Hepatocyte (in vitro differentiated cells): ENCODE results near the gene WDR55. TPM values are rescaled to one million over a fixed set of nuclear protein-coding genes. Genes with fewer than 3 reads are reported as not detected.
"Not testable (repeated sequence)": the region's sequence is repeated elsewhere in the genome, so short reads cannot be mapped to it uniquely, and the experiment has no call there.

Experiments used
- DNase-seq: peaks from one replicate; pipeline ENCODE4 v3.0.0-alpha.2; 2016; ENCODE audit warnings: low spot score
- H2AFZ ChIP-seq: fragments of 200-600 bp; sonication (generic); 2 replicates; pipeline ENCODE4 v1.6.0; 2016; ENCODE audit warnings: antibody characterized with exemption, mild to moderate bottlenecking
- H3K27ac ChIP-seq: fragments of 200-600 bp; sonication (generic); 2 replicates; pipeline ENCODE4 v1.5.1; 2016; ENCODE audit warnings: mild to moderate bottlenecking
- H3K27me3 ChIP-seq: fragments of 200-600 bp; sonication (generic); 2 replicates; pipeline ENCODE4 v1.6.1; 2016
- H3K36me3 ChIP-seq: fragments of 200-600 bp; sonication (generic); replicated peaks from 2 replicates; pipeline ENCODE4 v1.5.1; 2016; ENCODE audit warnings: low read depth; ENCODE audit not compliant: insufficient read depth
- H3K4me1 ChIP-seq: fragments of 200-600 bp; sonication (generic); 2 replicates; pipeline ENCODE4 v1.5.1; 2016; ENCODE audit warnings: mild to moderate bottlenecking, moderate library complexity; ENCODE audit not compliant: insufficient read depth
- H3K4me2 ChIP-seq: fragments of 200-600 bp; sonication (generic); 2 replicates; pipeline ENCODE4 v1.6.0; 2016
- H3K4me3 ChIP-seq: fragments of 200-600 bp; sonication (generic); 2 replicates; pipeline ENCODE4 v1.5.1; 2016; ENCODE audit warnings: mild to moderate bottlenecking
- H3K79me2 ChIP-seq: fragments of 200-600 bp; sonication (generic); 2 replicates; pipeline ENCODE4 v1.6.0; 2017; ENCODE audit warnings: mild to moderate bottlenecking
- H3K9me2 ChIP-seq: fragments of 200-600 bp; sonication (generic); replicated peaks from 2 replicates; pipeline ENCODE4 v1.6.0; 2017; ENCODE audit warnings: mild to moderate bottlenecking; ENCODE audit not compliant: insufficient read depth
- H3K9me3 ChIP-seq: fragments of 200-600 bp; sonication (generic); 2 replicates; pipeline ENCODE4 v1.5.1; 2016; ENCODE audit warnings: low read depth, mild to moderate bottlenecking
- H4K20me1 ChIP-seq: fragments of 200-600 bp; sonication (generic); 2 replicates; pipeline ENCODE4 v1.6.0; 2016; ENCODE audit warnings: mild to moderate bottlenecking; ENCODE audit not compliant: insufficient read depth, poor library complexity, severe bottlenecking
- EZH2 ChIP-seq: fragments of 200-600 bp; sonication (generic); IDR thresholded peaks from 2 replicates; pipeline ENCODE4 v1.6.1; 2016; ENCODE audit warnings: antibody characterized with exemption, mild to moderate bottlenecking, borderline replicate concordance
- EZH2phosphoT487 ChIP-seq: fragments of 200-600 bp; sonication (generic); IDR thresholded peaks from one replicate; pipeline ENCODE4 v1.6.1; 2018; ENCODE audit warnings: antibody characterized with exemption, mild to moderate bottlenecking, low read depth, moderate library complexity; ENCODE audit not compliant: unreplicated experiment, severe bottlenecking
- WGBS: methylation state at CpG from one replicate; pipeline ENCODE4 v1.1.6; 2016; ENCODE audit warnings: low lambda C conversion rate; ENCODE audit errors: missing lambda C conversion rate; 5-methylcytosine and 5-hydroxymethylcytosine counted together
- polyA plus RNA-seq: library from polyadenylated mRNA; unstranded; fragments of >200 nt; fragmentation: Nextera tagmentation; extraction: Ambion mirVana; gene quantifications from 2 replicates; pipeline ENCODE4 v1.2.1, GENCODE V29; 2016
- total RNA-seq: library from RNA; depleted of rRNA; stranded (reverse); fragments of >200 nt; gene quantifications from 2 replicates; pipeline ENCODE4 v1.2.3, GENCODE V29; 2014
- TF ChIP-seq, protein P1 (sequence below): fragments of 200-600 bp; sonication (generic); IDR thresholded peaks from 2 replicates; pipeline ENCODE4 v1.5.1; 2016; ENCODE audit warnings: antibody characterized with exemption, mild to moderate bottlenecking; ENCODE audit not compliant: poor library complexity

Gene WDR55
- total and polyA plus RNA-seq, 2 experiments from 2014 or later: 21.2 to 23.0 TPM

DNA sequence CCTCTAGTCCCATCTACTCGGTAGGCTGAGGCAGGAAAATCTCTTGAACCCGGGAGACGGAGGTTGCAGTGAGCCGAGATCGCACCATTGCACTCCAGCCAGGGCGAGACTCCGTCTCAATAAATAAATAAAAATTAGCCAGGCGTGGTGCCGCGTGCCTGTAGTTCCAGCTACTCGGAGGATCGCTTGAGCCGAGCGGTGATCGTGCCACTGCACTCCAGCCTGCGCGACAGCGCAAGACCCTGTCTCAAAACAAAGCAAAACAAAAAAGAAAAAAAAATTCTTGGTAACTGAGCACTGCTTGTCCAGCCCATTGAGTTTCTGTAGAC is 710 bp upstream of the WDR55 start:
- peak overlapping the region; percentile 90 for H2AFZ ChIP-seq
- peak overlapping the region; percentile 92 for H3K27ac ChIP-seq
- H4K20me1 ChIP-seq: no peaks in the 10 kb centered on the region
- no peaks in the 10 kb centered on the region for H3K9me3 ChIP-seq
- no peaks in the 10 kb centered on the region for H3K36me3 ChIP-seq
- H3K4me1 ChIP-seq: peaks cover 15% of the 10 kb centered on the region
- no peaks in the 10 kb centered on the region for H3K27me3 ChIP-seq
- H3K79me2 ChIP-seq: peaks cover 29% of the 10 kb centered on the region
- TF ChIP-seq, protein P1, sequence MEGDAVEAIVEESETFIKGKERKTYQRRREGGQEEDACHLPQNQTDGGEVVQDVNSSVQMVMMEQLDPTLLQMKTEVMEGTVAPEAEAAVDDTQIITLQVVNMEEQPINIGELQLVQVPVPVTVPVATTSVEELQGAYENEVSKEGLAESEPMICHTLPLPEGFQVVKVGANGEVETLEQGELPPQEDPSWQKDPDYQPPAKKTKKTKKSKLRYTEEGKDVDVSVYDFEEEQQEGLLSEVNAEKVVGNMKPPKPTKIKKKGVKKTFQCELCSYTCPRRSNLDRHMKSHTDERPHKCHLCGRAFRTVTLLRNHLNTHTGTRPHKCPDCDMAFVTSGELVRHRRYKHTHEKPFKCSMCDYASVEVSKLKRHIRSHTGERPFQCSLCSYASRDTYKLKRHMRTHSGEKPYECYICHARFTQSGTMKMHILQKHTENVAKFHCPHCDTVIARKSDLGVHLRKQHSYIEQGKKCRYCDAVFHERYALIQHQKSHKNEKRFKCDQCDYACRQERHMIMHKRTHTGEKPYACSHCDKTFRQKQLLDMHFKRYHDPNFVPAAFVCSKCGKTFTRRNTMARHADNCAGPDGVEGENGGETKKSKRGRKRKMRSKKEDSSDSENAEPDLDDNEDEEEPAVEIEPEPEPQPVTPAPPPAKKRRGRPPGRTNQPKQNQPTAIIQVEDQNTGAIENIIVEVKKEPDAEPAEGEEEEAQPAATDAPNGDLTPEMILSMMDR: no peak
- no peak for TF ChIP-seq EZH2
- no peak for TF ChIP-seq EZH2phosphoT487
- no peak for DNase-seq
- no peaks in the 10 kb centered on the region for H3K9me2 ChIP-seq
- peak overlapping the region; percentile 97 for H3K4me2 ChIP-seq
- H3K4me3 ChIP-seq: peak overlapping the region; percentile 95
- WGBS: 26% methylated on average over 18 of the region's 18 CpGs

DNA sequence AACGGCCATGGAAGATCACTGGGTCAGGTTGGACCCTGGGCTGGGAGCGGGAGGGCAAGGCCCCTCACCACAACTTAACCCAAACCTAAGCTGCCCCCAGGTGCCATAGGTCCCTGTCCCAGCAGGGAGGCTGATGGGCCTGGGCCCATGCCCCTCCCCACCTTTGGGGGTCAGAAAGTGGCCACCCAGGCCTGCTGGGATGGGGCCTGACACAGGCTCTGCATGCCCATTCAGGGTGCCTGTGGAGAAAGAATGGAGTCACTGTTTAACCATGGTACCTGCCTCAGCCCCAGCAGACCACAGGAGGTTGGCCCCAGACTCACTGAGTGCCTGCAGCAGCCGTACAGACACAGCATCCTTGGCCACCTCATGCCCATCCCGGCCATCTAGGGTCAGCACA is 6.3 kb downstream of the WDR55 start:
- H4K20me1 ChIP-seq, H2AFZ ChIP-seq, H3K36me3 ChIP-seq, H3K27ac ChIP-seq, H3K4me1 ChIP-seq, H3K27me3 ChIP-seq, DNase-seq, H3K4me3 ChIP-seq, H3K9me3 ChIP-seq, H3K4me2 ChIP-seq, H3K9me2 ChIP-seq: not testable (repeated sequence)
- 90% methylated on average over 2 of the region's 4 CpGs for WGBS
- H3K79me2 ChIP-seq: peaks cover 18% of the 10 kb centered on the region

DNA sequence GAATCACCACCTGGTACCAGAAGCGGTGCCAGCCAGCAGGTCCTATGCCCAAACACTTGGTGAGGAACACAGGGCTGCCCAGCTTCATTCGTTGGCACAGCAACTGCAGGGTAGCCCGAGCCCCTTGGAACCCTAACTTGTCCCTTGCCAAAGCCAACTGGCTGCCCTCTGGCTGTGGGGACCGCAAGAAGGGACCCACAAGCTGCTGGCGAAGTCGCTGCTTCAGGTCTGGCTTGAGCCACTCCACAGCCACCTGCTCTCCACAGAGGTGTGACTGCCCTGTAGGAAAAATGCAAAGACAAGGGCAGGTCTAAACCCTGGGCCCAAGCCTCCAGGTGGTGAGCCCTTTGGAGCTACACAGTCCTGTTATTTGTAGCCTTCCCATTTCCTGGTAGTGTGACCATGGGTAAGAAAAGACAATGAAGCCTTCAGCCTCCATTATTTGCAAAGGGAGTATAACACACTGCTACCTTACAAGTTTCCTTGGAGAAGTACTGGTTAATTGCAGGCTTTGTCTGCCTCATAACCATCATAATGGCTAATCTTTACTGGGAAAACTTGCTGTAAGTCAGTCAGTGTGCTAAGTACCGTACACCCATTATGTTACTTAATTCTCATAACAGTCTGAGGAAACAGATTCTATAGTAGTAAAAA is 6.9 kb downstream of the WDR55 start:
- Histone ChIP-seq H3K27ac (no peak overlapping the region), H3K27me3 (no peaks in the 10 kb centered on the region), H3K4me1 (no peaks in the 10 kb centered on the region), H3K9me3 (no peaks in the 10 kb centered on the region), H4K20me1 (no peaks in the 10 kb centered on the region), H2AFZ (no peak overlapping the region), H3K36me3 (no peaks in the 10 kb centered on the region), H3K4me2 (no peak overlapping the region), H3K9me2 (no peaks in the 10 kb centered on the region), H3K4me3 (no peak overlapping the region), H3K79me2 (peaks cover 12% of the 10 kb centered on the region)
- DNase-seq: no peak
- TF ChIP-seq EZH2 (no peak), EZH2phosphoT487 (no peak)
- TF ChIP-seq, protein P1: no peak
- WGBS: 92% methylated on average over 5 of the region's 7 CpGs

DNA sequence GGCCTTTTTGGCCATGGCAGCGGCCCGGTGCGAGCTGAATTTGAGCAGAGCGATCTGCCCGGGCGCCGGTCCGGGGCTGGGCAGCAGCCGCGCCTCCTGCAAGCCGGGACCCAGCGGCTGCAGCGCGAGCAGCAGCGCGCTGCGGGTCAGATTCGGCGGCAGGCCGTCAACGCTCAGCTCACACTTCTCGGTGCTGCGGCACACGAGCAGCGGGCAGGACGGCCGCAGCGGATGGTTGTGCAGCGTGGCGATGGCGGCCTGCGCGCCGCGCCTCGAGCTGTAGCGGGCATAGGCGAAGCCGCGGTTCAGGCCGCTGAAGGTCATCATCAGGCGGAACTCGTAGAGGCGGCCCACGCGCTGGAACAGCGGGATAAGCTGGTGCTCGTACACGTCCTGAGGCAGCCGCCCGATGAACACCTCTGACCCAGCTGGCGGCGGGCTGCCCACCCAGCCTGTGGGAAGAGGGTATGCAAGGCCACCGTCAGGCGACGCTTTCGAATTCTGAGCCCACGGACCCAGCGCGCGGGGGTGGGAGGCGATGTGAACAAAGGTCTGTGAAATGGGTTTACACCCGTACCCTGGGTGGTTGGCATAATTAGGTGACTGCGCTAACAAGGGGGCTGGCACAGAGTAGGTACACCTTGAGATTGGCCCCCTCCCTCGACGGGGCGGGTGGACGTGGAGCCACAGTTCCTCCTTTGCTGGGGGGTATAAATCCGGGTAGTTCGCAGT is 7.9 kb downstream of the WDR55 start:
- TF ChIP-seq EZH2phosphoT487 (no peak), EZH2 (no peak)
- TF ChIP-seq, protein P1: no peak
- Histone ChIP-seq H3K4me2 (no peak overlapping the region), H3K27me3 (no peaks in the 10 kb centered on the region), H4K20me1 (no peaks in the 10 kb centered on the region), H3K9me3 (no peaks in the 10 kb centered on the region), H3K9me2 (no peaks in the 10 kb centered on the region), H3K36me3 (no peaks in the 10 kb centered on the region), H3K27ac (no peak overlapping the region), H3K4me1 (no peaks in the 10 kb centered on the region), H3K79me2 (peaks cover 2% of the 10 kb centered on the region), H2AFZ (no peak overlapping the region), H3K4me3 (no peak overlapping the region)
- WGBS: 98% methylated on average over 70 of the region's 70 CpGs
- peak; percentile 40 for DNase-seq
